Astrocyte of the hippocampus (primary cell): Measurements from ENCODE around the gene RAD23A.

Source experiments
- DNase-seq: peaks from one replicate; pipeline ENCODE4 v3.0.0; 2011; ENCODE audit warnings: low read depth, low spot score

RAD23A gene

GRCh38 chr19:13003081-13003480 is 57.4 kb downstream of the RAD23A start:
- peak; percentile 11 for DNase-seq
